IMR-90 (cell line): Measurements from ENCODE around the gene KLF17. TPM values are rescaled to one million over a fixed set of nuclear protein-coding genes. Genes with fewer than 3 reads are reported as not detected.

Experiments
- ATAC-seq: fragments of 200-7000 bp; cut with Tn5 transposase; 2 replicates; pipeline ENCODE4 v1.9.1; 2020; ENCODE audit warnings: low read depth, mild to moderate bottlenecking, moderate library complexity
- BruUV-seq: library from RNA; stranded (reverse); fragments of 400-500 nt; replicated peaks from 2 replicates; lab custom pipeline; 2021; lab: Mats Ljungman, UMichigan
- CTCF ChIA-PET: fragments of 300-600 bp; formaldehyde crosslinking; extraction: SDS; loops from one replicate; lab custom pipeline; 2021; ENCODE audit warnings: antibody characterized with exemption; lab: Yijun Ruan, JAX
- POLR2A ChIA-PET: fragments of 300-600 bp; sonication (Branson Sonifier 250); formaldehyde crosslinking; loops from one replicate; lab custom pipeline; 2022; ENCODE audit warnings: antibody characterized with exemption; ENCODE audit not compliant: unreplicated experiment; lab: Charles Lee
- DNase-seq: peaks from one replicate; pipeline ENCODE4 v3.0.0; 2013
- H2AFZ ChIP-seq: replicated peaks from 2 replicates; pipeline ENCODE3; 2013; ENCODE audit warnings: low read length, mild to moderate bottlenecking; ENCODE audit not compliant: poor library complexity
- H2AK5ac ChIP-seq: 2 replicates; pipeline ENCODE4 v1.6.1; 2013; ENCODE audit warnings: low read depth, low read length, inconsistent platforms
- H2AK9ac ChIP-seq: replicated peaks from 2 replicates; pipeline ENCODE3; 2013; ENCODE audit warnings: mild to moderate bottlenecking, low read depth, low read length, moderate library complexity; ENCODE audit not compliant: poor library complexity
- H2BK120ac ChIP-seq: 2 replicates; pipeline ENCODE4 v1.6.1; 2013; ENCODE audit warnings: low read depth, low read length, inconsistent platforms
- H2BK15ac ChIP-seq: 3 replicates; pipeline ENCODE4 v1.6.1; 2013; ENCODE audit warnings: low read depth, low read length, inconsistent platforms
- H2BK20ac ChIP-seq: 2 replicates; pipeline ENCODE4 v1.6.1; 2013; ENCODE audit warnings: low read depth, mild to moderate bottlenecking, inconsistent platforms, low read length, moderate library complexity
- H2BK5ac ChIP-seq: 2 replicates; pipeline ENCODE4 v1.6.1; 2013; ENCODE audit warnings: mild to moderate bottlenecking, low read depth, low read length, inconsistent platforms; ENCODE audit not compliant: poor library complexity, severe bottlenecking
- H3K14ac ChIP-seq: replicated peaks from 2 replicates; pipeline ENCODE4 v1.6.1; 2013; ENCODE audit warnings: low read depth, low read length, inconsistent platforms
- H3K18ac ChIP-seq: 2 replicates; pipeline ENCODE4 v1.6.1; 2013; ENCODE audit warnings: low read depth, low read length, control low read depth
- H3K23ac ChIP-seq: 2 replicates; pipeline ENCODE4 v1.6.1; 2013; ENCODE audit warnings: low read depth, low read length, inconsistent platforms
- H3K27ac ChIP-seq: 2 replicates; pipeline ENCODE4 v1.5.1; 2013; ENCODE audit warnings: mild to moderate bottlenecking, control low read depth, low read length; ENCODE audit not compliant: insufficient read depth
- H3K27me3 ChIP-seq: 2 replicates; pipeline ENCODE4 v1.6.1; 2013; ENCODE audit warnings: low read length; ENCODE audit not compliant: control insufficient read depth, insufficient read depth
- H3K36me3 ChIP-seq: 2 replicates; pipeline ENCODE4 v1.6.1; 2013; ENCODE audit warnings: low read length, mixed read lengths; ENCODE audit not compliant: control insufficient read depth, insufficient read depth
- H3K4ac ChIP-seq: 2 replicates; pipeline ENCODE4 v1.6.1; 2013; ENCODE audit warnings: low read depth, low read length, inconsistent platforms
- H3K4me1 ChIP-seq: 2 replicates; pipeline ENCODE4 v1.6.1; 2013; ENCODE audit warnings: low read length, mixed read lengths; ENCODE audit not compliant: control insufficient read depth, insufficient read depth
- H3K4me2 ChIP-seq: 2 replicates; pipeline ENCODE4 v1.6.1; 2013; ENCODE audit warnings: low read depth, mild to moderate bottlenecking, control low read depth, low read length, moderate library complexity
- H3K4me3 ChIP-seq: 2 replicates; pipeline ENCODE4 v1.5.1; 2013; ENCODE audit warnings: low read depth, mild to moderate bottlenecking, control low read depth, low read length, moderate library complexity; ENCODE audit not compliant: insufficient read depth
- H3K56ac ChIP-seq: 2 replicates; pipeline ENCODE4 v1.6.1; 2013; ENCODE audit warnings: low read length, inconsistent platforms; ENCODE audit not compliant: insufficient read depth; ENCODE audit errors: extremely low read depth
- H3K79me1 ChIP-seq, 2 experiments: 2 replicates each; pipeline ENCODE4 v1.6.1; 2013; ENCODE audit warnings: low read length in 2 of 2, inconsistent platforms in 1 of 2, low read depth in 1 of 2
- H3K9ac ChIP-seq: 2 replicates; pipeline ENCODE4 v1.6.1; 2013; ENCODE audit warnings: low read depth, low read length, control low read depth
- H3K9me1 ChIP-seq: 2 replicates; pipeline ENCODE4 v1.6.1; 2013; ENCODE audit warnings: low read length, inconsistent platforms; ENCODE audit not compliant: insufficient read depth
- H3K9me3 ChIP-seq: 2 replicates; pipeline ENCODE4 v1.6.1; 2013; ENCODE audit warnings: low read length; ENCODE audit not compliant: control insufficient read depth, insufficient read depth
- H4K20me1 ChIP-seq: 2 replicates; pipeline ENCODE4 v1.6.1; 2013; ENCODE audit warnings: low read length, inconsistent platforms; ENCODE audit not compliant: insufficient read depth
- H4K5ac ChIP-seq: 2 replicates; pipeline ENCODE4 v1.6.1; 2013; ENCODE audit warnings: mild to moderate bottlenecking, low read depth, low read length, control low read depth
- H4K8ac ChIP-seq, 2 experiments: 2 replicates each; pipeline ENCODE4 v1.6.1; 2013; ENCODE audit warnings: low read depth in 2 of 2, low read length in 2 of 2, control low read depth in 1 of 2, inconsistent platforms in 1 of 2
- H4K91ac ChIP-seq: 2 replicates; pipeline ENCODE4 v1.6.1; 2013; ENCODE audit warnings: low read depth, low read length, inconsistent platforms; ENCODE audit not compliant: insufficient read depth
- CEBPB ChIP-seq: IDR thresholded peaks from 2 replicates; pipeline ENCODE4 v1.6.1; 2012; ENCODE audit warnings: low read depth, low read length, improper control_type of control experiment
- CHD1 ChIP-seq: IDR thresholded peaks from 2 replicates; pipeline ENCODE4 v1.6.1; 2012; ENCODE audit warnings: low read depth, low read length, improper control_type of control experiment
- RCOR1 ChIP-seq: IDR thresholded peaks from 2 replicates; pipeline ENCODE4 v1.6.1; 2012; ENCODE audit warnings: mild to moderate bottlenecking, low read length, improper control_type of control experiment; ENCODE audit not compliant: insufficient replicate concordance
- RFX5 ChIP-seq: IDR thresholded peaks from 2 replicates; pipeline ENCODE4 v1.8.0; 2012; ENCODE audit warnings: low read depth, mild to moderate bottlenecking, low read length, moderate library complexity
- WGBS, 2 experiments: methylation state at CpG; one replicate each; pipeline versions ENCODE4 v1.1.5 to v1.1.7; 2013; ENCODE audit warnings: missing lambda C conversion rate in 2 of 2; ENCODE audit not compliant: insufficient read length in 1 of 2; ENCODE audit errors: extremely low coverage in 2 of 2; 5-methylcytosine and 5-hydroxymethylcytosine counted together
- dilution Hi-C: fragments of 300-500 bp; cut with HindIII; formaldehyde crosslinking; loops from one replicate; pipeline ENCODE4 v1.14.3; 2018; ENCODE audit warnings: low sequenced_read_pairs; ENCODE audit not compliant: unreplicated experiment
- in situ Hi-C: fragments of 300-500 bp; cut with MboI; formaldehyde crosslinking; loops from 3 replicates; pipeline ENCODE4 v1.14.3; 2019; ENCODE audit warnings: low sequenced_read_pairs, inconsistent platforms, mixed read lengths
- intact Hi-C: fragments of 100-400 bp; cut with micrococcal nuclease; formaldehyde crosslinking; loops from 2 replicates; pipeline ENCODE4 v1.10.0; 2022
- polyA plus RNA-seq, 3 experiments: library from polyadenylated mRNA; depleted of rRNA; stranded (reverse); fragments of >200 nt; gene quantifications; 2 replicates each; pipeline ENCODE4 v1.2.3, GENCODE V29; 2012; ENCODE audit warnings: low replicate concordance in 1 of 3
- total RNA-seq: library from RNA; depleted of rRNA; stranded (reverse); fragments of >200 nt; gene quantifications from 2 replicates; pipeline ENCODE4 v1.2.3, GENCODE V29; 2012

KLF17 gene
- total and polyA plus RNA-seq, 2 of the 4 experiments (the other 2 are of a cell fraction): 0.17 to 0.36 TPM

GRCh38 chr1:44129616-44130500, 11.2 kb downstream of the KLF17 start (continued):
- no peak for TF ChIP-seq RFX5

DNA sequence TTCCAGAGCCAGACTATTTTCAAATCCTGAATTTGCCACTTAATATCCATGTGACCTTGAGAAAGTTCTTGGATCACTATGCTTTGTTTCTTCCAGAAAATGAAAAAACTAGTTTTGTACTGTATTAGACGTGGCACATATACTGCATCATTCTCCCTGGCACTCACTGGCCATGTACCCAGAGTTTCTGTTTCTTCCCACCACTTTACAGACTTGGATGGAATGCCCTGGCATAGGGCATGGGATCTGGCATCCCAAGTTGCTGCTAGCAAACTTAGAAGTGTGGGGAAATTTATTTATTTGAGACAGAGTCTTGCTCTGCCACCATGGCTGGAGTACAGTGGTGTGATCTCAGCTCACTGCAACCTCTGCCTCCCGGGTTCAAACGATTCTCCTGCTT, 12.8 kb downstream of the KLF17 start:
- Histone ChIP-seq H4K91ac (no peak overlapping the region), H3K36me3 (no peaks in the 10 kb centered on the region), H3K14ac (no peak overlapping the region), H2AK5ac (no peak overlapping the region), H3K4me2 (no peak overlapping the region), H4K8ac (no peak overlapping the region), H2BK20ac (no peak overlapping the region), H4K20me1 (no peaks in the 10 kb centered on the region), H3K9me3 (no peaks in the 10 kb centered on the region), H2BK15ac (no peak overlapping the region), H3K9me1 (no peaks in the 10 kb centered on the region), H2AFZ (no peak overlapping the region), H3K56ac (no peak overlapping the region), H3K23ac (no peak overlapping the region), H2BK120ac (no peak overlapping the region), H3K79me1 (no peaks in the 10 kb centered on the region), H3K4me1 (no peaks in the 10 kb centered on the region), H2BK5ac (no peak overlapping the region), H3K4ac (no peak overlapping the region), H3K9ac (no peak overlapping the region), H3K18ac (no peak overlapping the region), H3K4me3 (no peak overlapping the region), H3K27me3 (peaks cover 11% of the 10 kb centered on the region), H4K5ac (no peak overlapping the region), H2AK9ac (no peak overlapping the region), H3K27ac (no peak overlapping the region)
- TF ChIP-seq CHD1 (no peak), CEBPB (no peak), RCOR1 (no peak)
- ChIA-PET POLR2A (no interaction called here), CTCF (no interaction called here)
- in situ Hi-C loops (no loop called here), intact Hi-C loops (no loop called here), dilution Hi-C loops (no loop called here)
- DNase-seq (no peak), ATAC-seq (no peak)
- no TSS peak for BruUV-seq
- WGBS, 2 experiments: no CpG with 5 or more reads among the region's 3 CpGs
